ENCODE measurements around the gene SCGB1D2. TPM values are rescaled to one million over a fixed set of nuclear protein-coding genes. Genes with fewer than 3 reads are reported as not detected.
"Not testable (repeated sequence)": the region's sequence is repeated elsewhere in the genome, so short reads cannot be mapped to it uniquely, and the experiment has no call there.

The SCGB1D2 gene, protein sequence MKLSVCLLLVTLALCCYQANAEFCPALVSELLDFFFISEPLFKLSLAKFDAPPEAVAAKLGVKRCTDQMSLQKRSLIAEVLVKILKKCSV
- not detected in 3 replicates for total RNA-seq

- H3K36me3 Mint-ChIP-seq, result no peaks in the 10 kb centered on the region
- H3K27me3 Mint-ChIP-seq (ENCODE audit: low read depth), result peaks cover 22% of the 10 kb centered on the region
- H3K4me3 Mint-ChIP-seq, result no peak within 1 kb of the TSS
- TF ChIP-seq, protein P1, sequence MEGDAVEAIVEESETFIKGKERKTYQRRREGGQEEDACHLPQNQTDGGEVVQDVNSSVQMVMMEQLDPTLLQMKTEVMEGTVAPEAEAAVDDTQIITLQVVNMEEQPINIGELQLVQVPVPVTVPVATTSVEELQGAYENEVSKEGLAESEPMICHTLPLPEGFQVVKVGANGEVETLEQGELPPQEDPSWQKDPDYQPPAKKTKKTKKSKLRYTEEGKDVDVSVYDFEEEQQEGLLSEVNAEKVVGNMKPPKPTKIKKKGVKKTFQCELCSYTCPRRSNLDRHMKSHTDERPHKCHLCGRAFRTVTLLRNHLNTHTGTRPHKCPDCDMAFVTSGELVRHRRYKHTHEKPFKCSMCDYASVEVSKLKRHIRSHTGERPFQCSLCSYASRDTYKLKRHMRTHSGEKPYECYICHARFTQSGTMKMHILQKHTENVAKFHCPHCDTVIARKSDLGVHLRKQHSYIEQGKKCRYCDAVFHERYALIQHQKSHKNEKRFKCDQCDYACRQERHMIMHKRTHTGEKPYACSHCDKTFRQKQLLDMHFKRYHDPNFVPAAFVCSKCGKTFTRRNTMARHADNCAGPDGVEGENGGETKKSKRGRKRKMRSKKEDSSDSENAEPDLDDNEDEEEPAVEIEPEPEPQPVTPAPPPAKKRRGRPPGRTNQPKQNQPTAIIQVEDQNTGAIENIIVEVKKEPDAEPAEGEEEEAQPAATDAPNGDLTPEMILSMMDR (IDR thresholded peaks at IDR 0.05; ENCODE audit: unreplicated experiment), result no peak
- H3K27ac Mint-ChIP-seq, result no peak within 1 kb of the TSS
- DNase-seq (ENCODE audit: low spot score in 2 of 2, unreplicated experiment in 2 of 2), result no peak
- H3K4me1 Mint-ChIP-seq, result no peaks in the 10 kb centered on the region
- H3K9me3 Mint-ChIP-seq, result no peaks in the 10 kb centered on the region
These were observed at the start of gene SCGB1D2 for GRCh38 chr11:62242021-62242420. Gene SCGB1D2, plus strand, starts transcription at chr11:62242239. Its CDS starts 69 bp downstream, at chr11:62242308.

DNA sequence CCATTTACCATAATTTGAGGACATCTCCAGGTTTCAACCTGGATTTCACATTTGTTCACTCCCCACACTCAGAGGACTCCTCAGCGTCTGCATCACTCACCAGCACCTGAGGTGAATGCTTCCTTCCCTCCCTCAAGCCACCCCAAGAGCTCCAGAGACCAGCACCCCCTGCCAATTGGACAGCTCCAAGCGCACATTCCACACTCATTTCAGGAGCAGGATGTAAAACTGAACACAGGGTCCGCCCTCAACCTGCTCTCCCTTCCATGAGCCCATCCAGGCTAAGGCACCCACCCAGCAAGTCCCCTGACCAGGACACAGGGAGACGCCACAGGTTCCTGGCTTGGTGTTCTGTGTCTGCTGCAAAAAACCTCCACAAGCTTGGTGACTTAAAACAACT lies 48.1 kb upstream of the SCGB1D2 start:
- TF ChIP-seq, protein P1 (IDR thresholded peaks at IDR 0.05; ENCODE audit: unreplicated experiment), result no peak
- no peaks in the 10 kb centered on the region for H3K36me3 Mint-ChIP-seq

DNA sequence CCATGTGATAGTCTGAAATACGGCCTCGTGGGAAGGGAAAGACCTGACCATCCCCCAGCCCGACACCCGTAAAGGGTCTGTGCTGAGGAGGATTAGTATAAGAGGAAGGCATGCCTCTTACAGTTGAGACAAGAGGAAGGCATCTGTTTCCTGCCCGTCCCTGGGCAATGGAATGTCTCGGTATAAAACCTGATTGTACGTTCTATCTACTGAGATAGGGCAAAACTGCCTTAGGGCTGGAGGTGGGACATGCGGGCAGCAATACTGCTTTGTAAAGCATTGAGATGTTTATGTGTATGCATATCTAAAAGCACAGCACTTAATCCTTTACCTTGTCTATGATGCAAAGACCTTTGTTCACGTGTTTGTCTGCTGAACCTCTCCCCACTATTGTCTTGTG lies 47.0 kb upstream of the SCGB1D2 start:
- not testable (repeated sequence) for DNase-seq (ENCODE audit: low spot score in 2 of 2, unreplicated experiment in 2 of 2); H3K9me3 Mint-ChIP-seq; H3K4me3 Mint-ChIP-seq; H3K27ac Mint-ChIP-seq; H3K4me1 Mint-ChIP-seq; H3K36me3 Mint-ChIP-seq
- H3K27me3 Mint-ChIP-seq (ENCODE audit: low read depth), result peaks cover 57% of the 10 kb centered on the region

More for the DNA sequence above, 48.1 kb upstream of the SCGB1D2 start:
- no peak for DNase-seq (ENCODE audit: low spot score in 2 of 2, unreplicated experiment in 2 of 2)
- Mint-ChIP-seq H3K9me3 (no peaks in the 10 kb centered on the region), H3K4me1 (no peaks in the 10 kb centered on the region), H3K27me3 (ENCODE audit: low read depth) (peaks cover 58% of the 10 kb centered on the region), H3K4me3 (no peak overlapping the region), H3K27ac (no peak overlapping the region)

DNA sequence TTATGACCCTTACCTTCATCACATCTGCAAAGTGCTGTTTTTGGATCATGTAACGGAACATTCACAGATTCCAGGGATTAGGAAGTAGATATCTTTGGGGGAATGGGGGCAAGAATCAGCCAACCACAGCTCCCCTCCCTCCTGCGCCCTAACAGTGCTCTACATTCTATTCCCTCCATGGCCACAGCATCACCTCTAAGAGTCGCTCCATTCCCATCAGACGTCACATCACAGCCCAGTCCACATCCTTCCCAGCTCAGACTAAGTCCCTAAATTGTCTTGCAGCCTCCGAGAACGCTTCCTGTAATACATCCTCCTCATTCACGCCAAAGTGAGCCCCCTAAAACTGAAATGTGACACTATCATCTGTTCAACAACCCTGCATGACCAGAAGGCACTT lies 46.1 kb upstream of the SCGB1D2 start:
- Mint-ChIP-seq H3K27ac (no peak overlapping the region), H3K27me3 (ENCODE audit: low read depth) (peaks cover 55% of the 10 kb centered on the region), H3K36me3 (no peaks in the 10 kb centered on the region), H3K9me3 (no peaks in the 10 kb centered on the region), H3K4me3 (no peak overlapping the region), H3K4me1 (no peaks in the 10 kb centered on the region)
- TF ChIP-seq, protein P1 (IDR thresholded peaks at IDR 0.05; ENCODE audit: unreplicated experiment), result no peak
- DNase-seq (ENCODE audit: low spot score in 2 of 2, unreplicated experiment in 2 of 2), result no peak

GRCh38 chr11:62197400-62197799 lies 44.6 kb upstream of the SCGB1D2 start:
- not testable (repeated sequence) for H3K4me1 Mint-ChIP-seq; H3K36me3 Mint-ChIP-seq; DNase-seq (ENCODE audit: low spot score in 2 of 2, unreplicated experiment in 2 of 2); H3K4me3 Mint-ChIP-seq; H3K27ac Mint-ChIP-seq; H3K9me3 Mint-ChIP-seq
- H3K27me3 Mint-ChIP-seq (ENCODE audit: low read depth), result peaks cover 53% of the 10 kb centered on the region

DNA sequence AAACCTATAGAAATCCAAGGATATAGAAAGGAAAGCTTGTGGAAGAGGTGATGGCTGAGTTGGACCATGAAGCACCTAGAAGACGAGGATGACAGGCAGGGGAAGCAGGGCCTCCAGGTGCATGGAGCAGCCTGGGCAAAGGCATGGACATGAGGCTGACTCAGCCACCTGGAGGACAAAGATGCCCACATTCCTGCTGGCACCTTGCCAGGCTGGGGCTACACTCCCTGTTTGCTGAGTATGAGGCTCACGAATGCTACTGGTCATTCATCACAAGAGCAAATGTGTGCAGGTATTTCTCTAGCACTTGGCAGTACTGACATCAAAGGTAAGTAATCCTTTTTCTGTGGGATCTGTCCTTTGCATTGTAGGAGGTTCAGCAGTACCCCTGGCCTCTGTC lies 40.7 kb upstream of the SCGB1D2 start:
- Mint-ChIP-seq H3K27ac (no peak overlapping the region), H3K9me3 (no peaks in the 10 kb centered on the region), H3K4me3 (no peak overlapping the region), H3K4me1 (no peaks in the 10 kb centered on the region), H3K27me3 (ENCODE audit: low read depth) (peaks cover 42% of the 10 kb centered on the region), H3K36me3 (no peaks in the 10 kb centered on the region)
- TF ChIP-seq, protein P1 (IDR thresholded peaks at IDR 0.05; ENCODE audit: unreplicated experiment), result no peak
- no peak for DNase-seq (ENCODE audit: low spot score in 2 of 2, unreplicated experiment in 2 of 2)

GRCh38 chr11:62202910-62203309 lies 39.1 kb upstream of the SCGB1D2 start:
- no peaks in the 10 kb centered on the region for H3K4me1 Mint-ChIP-seq
- no peak overlapping the region for H3K4me3 Mint-ChIP-seq
- no peak overlapping the region for H3K27ac Mint-ChIP-seq
- H3K36me3 Mint-ChIP-seq, result no peaks in the 10 kb centered on the region
- TF ChIP-seq, protein P1 (IDR thresholded peaks at IDR 0.05; ENCODE audit: unreplicated experiment), result no peak
- H3K27me3 Mint-ChIP-seq (ENCODE audit: low read depth), result peaks cover 43% of the 10 kb centered on the region
- H3K9me3 Mint-ChIP-seq, result no peaks in the 10 kb centered on the region
- no peak for DNase-seq (ENCODE audit: low spot score in 2 of 2, unreplicated experiment in 2 of 2)
